Lower lobe of right lung (tissue), 2 donors: Measurements from ENCODE around the gene POU6F2. TPM values are rescaled to one million over a fixed set of nuclear protein-coding genes. Genes with fewer than 3 reads are reported as not detected.

ENCODE experiments used
- ATAC-seq, 2 donors: fragments of 200-7000 bp; cut with Tn5 transposase; one replicate each; pipeline ENCODE4 v1.9.1; 2020 to 2022; ENCODE audit warnings: mild to moderate bottlenecking in 2 of 2, moderate library complexity in 2 of 2
- DNase-seq: peaks from one replicate; pipeline ENCODE4 v3.0.0-alpha.2; 2020
- H3K27ac ChIP-seq: fragments of 200-600 bp; one replicate; pipeline ENCODE4 v1.8.0; 2022
- H3K27me3 ChIP-seq: fragments of 200-600 bp; one replicate; pipeline ENCODE4 v1.8.0; 2022; ENCODE audit warnings: low read depth
- H3K36me3 ChIP-seq: fragments of 200-600 bp; one replicate; pipeline ENCODE4 v1.8.0; 2022; ENCODE audit warnings: mild to moderate bottlenecking
- H3K4me1 ChIP-seq: fragments of 200-600 bp; one replicate; pipeline ENCODE4 v1.8.0; 2022
- H3K4me3 ChIP-seq: fragments of 200-600 bp; one replicate; pipeline ENCODE4 v1.8.0; 2022; ENCODE audit warnings: mild to moderate bottlenecking
- H3K9me3 ChIP-seq: fragments of 200-600 bp; one replicate; pipeline ENCODE4 v1.8.0; 2022
- intact Hi-C: fragments of 100-400 bp; cut with DNase I; formaldehyde crosslinking; loops from one replicate; pipeline ENCODE4 v1.11.0; 2022
- total RNA-seq: library from RNA; stranded (reverse); fragmentation: NEBNext Ultra II Directional; extraction: Animal tissue kit (Norgen Biotek cat#: 25700); gene quantifications from one replicate; pipeline ENCODE4 v1.2.1, GENCODE V29; 2021
- TF ChIP-seq, protein P1 (sequence below): fragments of 200-600 bp; IDR thresholded peaks from one replicate; pipeline ENCODE4 v1.8.0; 2022; ENCODE audit warnings: antibody characterized with exemption, mild to moderate bottlenecking
- donor health status: DM: no; HTN: yes; CAD: no; lungs with severe emphysema.

Gene POU6F2
- total RNA-seq, 1 donor from 2014 or later, result not detected

DNA sequence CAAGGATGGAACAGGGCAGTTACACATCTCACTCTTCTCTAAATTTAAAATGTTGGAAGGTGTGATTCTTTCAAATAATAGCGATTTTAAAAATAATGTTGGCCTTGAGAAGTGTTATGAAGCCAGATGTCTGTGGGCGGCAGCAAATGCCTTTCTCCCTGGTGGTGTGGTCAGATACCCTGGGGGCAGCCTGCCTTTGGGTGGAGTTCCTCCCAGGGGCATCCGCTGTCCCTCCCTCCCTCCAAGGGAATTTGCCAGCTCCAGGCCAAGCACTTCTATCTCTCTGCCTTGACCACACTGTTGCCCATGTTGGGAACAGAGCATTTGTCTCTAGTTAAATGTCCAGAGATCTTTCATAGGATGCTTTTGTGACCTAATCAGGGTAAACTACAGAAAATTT, 121.4 kb downstream of the POU6F2 start:
- Histone ChIP-seq H3K27ac (no peak overlapping the region), H3K9me3 (no peaks in the 10 kb centered on the region), H3K27me3 (no peaks in the 10 kb centered on the region), H3K36me3 (no peaks in the 10 kb centered on the region), H3K4me3 (no peak overlapping the region), H3K4me1 (no peaks in the 10 kb centered on the region)
- intact Hi-C loops, result no loop called here
- TF ChIP-seq, protein P1, sequence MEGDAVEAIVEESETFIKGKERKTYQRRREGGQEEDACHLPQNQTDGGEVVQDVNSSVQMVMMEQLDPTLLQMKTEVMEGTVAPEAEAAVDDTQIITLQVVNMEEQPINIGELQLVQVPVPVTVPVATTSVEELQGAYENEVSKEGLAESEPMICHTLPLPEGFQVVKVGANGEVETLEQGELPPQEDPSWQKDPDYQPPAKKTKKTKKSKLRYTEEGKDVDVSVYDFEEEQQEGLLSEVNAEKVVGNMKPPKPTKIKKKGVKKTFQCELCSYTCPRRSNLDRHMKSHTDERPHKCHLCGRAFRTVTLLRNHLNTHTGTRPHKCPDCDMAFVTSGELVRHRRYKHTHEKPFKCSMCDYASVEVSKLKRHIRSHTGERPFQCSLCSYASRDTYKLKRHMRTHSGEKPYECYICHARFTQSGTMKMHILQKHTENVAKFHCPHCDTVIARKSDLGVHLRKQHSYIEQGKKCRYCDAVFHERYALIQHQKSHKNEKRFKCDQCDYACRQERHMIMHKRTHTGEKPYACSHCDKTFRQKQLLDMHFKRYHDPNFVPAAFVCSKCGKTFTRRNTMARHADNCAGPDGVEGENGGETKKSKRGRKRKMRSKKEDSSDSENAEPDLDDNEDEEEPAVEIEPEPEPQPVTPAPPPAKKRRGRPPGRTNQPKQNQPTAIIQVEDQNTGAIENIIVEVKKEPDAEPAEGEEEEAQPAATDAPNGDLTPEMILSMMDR, result no peak
- no peak for ATAC-seq
- DNase-seq, result no peak

- TF ChIP-seq, protein P1, result no peak
- no peaks in the 10 kb centered on the region for H3K27me3 ChIP-seq
- ATAC-seq (no peak), DNase-seq (no peak)
- no peaks in the 10 kb centered on the region for H3K4me1 ChIP-seq
- no peak overlapping the region for H3K4me3 ChIP-seq
- H3K27ac ChIP-seq, result no peak overlapping the region
- no peaks in the 10 kb centered on the region for H3K9me3 ChIP-seq
- H3K36me3 ChIP-seq, result no peaks in the 10 kb centered on the region
- intact Hi-C loops, result no loop called here
Observed at GRCh38 chr7:39100270-39100669, 122.6 kb downstream of the POU6F2 start.

- no peaks in the 10 kb centered on the region for H3K36me3 ChIP-seq
- no peak overlapping the region for H3K27ac ChIP-seq
- intact Hi-C loops, result no loop called here
- H3K9me3 ChIP-seq, result no peaks in the 10 kb centered on the region
- H3K4me1 ChIP-seq, result no peaks in the 10 kb centered on the region
- TF ChIP-seq, protein P1, result no peak
- no peak overlapping the region for H3K4me3 ChIP-seq
- no peaks in the 10 kb centered on the region for H3K27me3 ChIP-seq
- ATAC-seq (no peak), DNase-seq (no peak)
Observed at GRCh38 chr7:39102234-39102633, 124.5 kb downstream of the POU6F2 start.

GRCh38 chr7:39105720-39106119, 128.0 kb downstream of the POU6F2 start:
- ATAC-seq, result no peak
- no peak for DNase-seq
- Histone ChIP-seq H3K27me3 (no peaks in the 10 kb centered on the region), H3K9me3 (no peaks in the 10 kb centered on the region), H3K4me3 (no peak overlapping the region), H3K27ac (no peak overlapping the region), H3K36me3 (no peaks in the 10 kb centered on the region), H3K4me1 (no peaks in the 10 kb centered on the region)
- intact Hi-C loops, result no loop called here
- TF ChIP-seq, protein P1, result no peak

GRCh38 chr7:39125846-39126245, 148.1 kb downstream of the POU6F2 start:
- no peak overlapping the region for H3K27ac ChIP-seq
- no peak for DNase-seq
- H3K27me3 ChIP-seq, result no peaks in the 10 kb centered on the region
- no peaks in the 10 kb centered on the region for H3K9me3 ChIP-seq
- intact Hi-C loops, result no loop called here
- H3K4me3 ChIP-seq, result no peak overlapping the region
- H3K36me3 ChIP-seq, result no peaks in the 10 kb centered on the region
- H3K4me1 ChIP-seq, result no peaks in the 10 kb centered on the region
- no peak for ATAC-seq
- TF ChIP-seq, protein P1, result no peak

GRCh38 chr7:39127058-39127457, 149.3 kb downstream of the POU6F2 start:
- TF ChIP-seq, protein P1, result no peak
- Histone ChIP-seq H3K36me3 (no peaks in the 10 kb centered on the region), H3K27ac (no peak overlapping the region), H3K9me3 (no peaks in the 10 kb centered on the region), H3K4me1 (no peaks in the 10 kb centered on the region), H3K27me3 (no peaks in the 10 kb centered on the region), H3K4me3 (no peak overlapping the region)
- DNase-seq, result no peak
- ATAC-seq, result no peak
- intact Hi-C loops, result no loop called here
